SH-SY5Y (cell line): ENCODE data around the gene CERT1.

Experiments
- GATA2 ChIP-seq: IDR thresholded peaks from 2 replicates; pipeline ENCODE4 v1.6.1; 2011; ENCODE audit warnings: mild to moderate bottlenecking, low read depth, low read length
- GATA3 ChIP-seq: IDR thresholded peaks from 2 replicates; pipeline ENCODE4 v1.6.1; 2011; ENCODE audit warnings: low read depth, mild to moderate bottlenecking, low read length, moderate library complexity

DNA sequence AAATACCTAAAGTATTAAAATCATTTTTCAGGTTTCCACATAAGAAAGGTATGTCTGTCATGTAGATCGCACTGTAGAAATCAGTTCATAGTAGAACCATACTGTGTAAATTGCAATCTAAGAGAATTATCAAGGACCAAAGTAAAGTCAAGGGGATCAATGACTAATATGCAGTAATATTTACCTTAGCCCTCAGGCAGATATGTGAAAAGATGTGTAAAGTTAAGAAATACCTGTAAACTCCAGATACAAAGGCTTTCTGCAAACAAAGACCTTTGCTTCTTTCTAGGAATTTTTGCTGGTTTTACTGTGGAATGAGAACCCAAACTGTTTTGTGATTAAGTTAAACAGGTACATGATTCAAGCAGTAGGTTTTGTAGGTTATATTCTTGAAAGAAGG, 11.8 kb upstream of the CERT1 start:
- TF ChIP-seq GATA3 (no peak), GATA2 (no peak)
